NCI-H226 (cell line): ENCODE measurements around the gene ANKRD36C.
A peak's percentile ranks its signal among the peaks of the same experiment; 100 is the strongest.
"Not testable (repeated sequence)": the region's sequence is repeated elsewhere in the genome, so short reads cannot be mapped to it uniquely, and the experiment has no call there.

Experiments used
- DNase-seq: peaks from one replicate; pipeline ENCODE4 v3.0.0-alpha.2; 2015

Gene ANKRD36C

GRCh38 chr2:96006248-96006647, 14.6 kb upstream of the ANKRD36C start:
- not testable (repeated sequence) for DNase-seq

- peak; percentile 26 for DNase-seq
Observed at GRCh38 chr2:95992520-95993272, 1.1 kb upstream of the ANKRD36C start.

GRCh38 chr2:95992102-95992501, 478 bp upstream of the ANKRD36C start:
- not testable (repeated sequence) for DNase-seq

GRCh38 chr2:95990884-95991283, 740 bp downstream of the ANKRD36C start:
- DNase-seq, result not testable (repeated sequence)

- DNase-seq, result not testable (repeated sequence)
Observed at GRCh38 chr2:95951662-95952061, 40.0 kb downstream of the ANKRD36C start.

- peak; percentile 48 for DNase-seq
Observed at GRCh38 chr2:95948039-95948438, 43.6 kb downstream of the ANKRD36C start.

GRCh38 chr2:95939947-95940346, 51.7 kb downstream of the ANKRD36C start:
- not testable (repeated sequence) for DNase-seq

GRCh38 chr2:95930740-95931139, 60.9 kb downstream of the ANKRD36C start:
- not testable (repeated sequence) for DNase-seq

- not testable (repeated sequence) for DNase-seq
Observed at GRCh38 chr2:95917007-95917406, 74.6 kb downstream of the ANKRD36C start.

- not testable (repeated sequence) for DNase-seq
Observed at GRCh38 chr2:95915131-95915530, 76.5 kb downstream of the ANKRD36C start.

- DNase-seq, result peak; percentile 55
Observed at GRCh38 chr2:95911431-95911830, 80.2 kb downstream of the ANKRD36C start.

GRCh38 chr2:95894443-95894842, 97.2 kb downstream of the ANKRD36C start:
- not testable (repeated sequence) for DNase-seq

GRCh38 chr2:95867929-95868328, 123.7 kb downstream of the ANKRD36C start:
- not testable (repeated sequence) for DNase-seq

- DNase-seq, result not testable (repeated sequence)
Observed at GRCh38 chr2:95867047-95867677, 124.5 kb downstream of the ANKRD36C start.

GRCh38 chr2:95862121-95862520, 129.5 kb downstream of the ANKRD36C start:
- DNase-seq, result not testable (repeated sequence)

- no peak for DNase-seq
Observed at GRCh38 chr2:95836151-95836550, 155.5 kb downstream of the ANKRD36C start.

- DNase-seq, result not testable (repeated sequence)
Observed at GRCh38 chr2:95834077-95835013, 157.3 kb downstream of the ANKRD36C start.

- not testable (repeated sequence) for DNase-seq
Observed at GRCh38 chr2:95824218-95824617, 167.4 kb downstream of the ANKRD36C start.

- DNase-seq, result not testable (repeated sequence)
Observed at GRCh38 chr2:95817521-95817920, 174.1 kb downstream of the ANKRD36C start.

GRCh38 chr2:95813311-95813710, 178.3 kb downstream of the ANKRD36C start:
- not testable (repeated sequence) for DNase-seq

- DNase-seq, result no peak
Observed at GRCh38 chr2:95799892-95800291, 191.7 kb downstream of the ANKRD36C start.

- not testable (repeated sequence) for DNase-seq
Observed at GRCh38 chr2:95799147-95799889, 192.3 kb downstream of the ANKRD36C start.
